Gastrocnemius medialis (tissue), 4 donors: ENCODE measurements around the gene ZXDB. TPM values are rescaled to one million over a fixed set of nuclear protein-coding genes. Genes with fewer than 3 reads are reported as not detected.

ENCODE experiments used
- ATAC-seq, 2 donors: fragments of 150-250 bp; one replicate each; pipeline ENCODE4 v1.9.1; 2016
- DNase-seq, 2 donors: peaks; one replicate each; pipeline ENCODE4 v3.0.0-alpha.2; 2019
- H3K27ac ChIP-seq, 4 donors: fragments of 200-600 bp; sonication (generic); 1 replicate in 1 of 4; 2 replicates in 3 of 4; pipeline ENCODE4 v1.5.1; 2016 to 2018; ENCODE audit warnings: mild to moderate bottlenecking in 2 of 4, moderate library complexity in 1 of 4
- H3K27me3 ChIP-seq, 3 donors: fragments of 200-600 bp; sonication (generic) in 2 of 3; 1 replicate in 1 of 3; 2 replicates in 2 of 3; pipeline versions ENCODE4 v1.5.1 to v1.6.0; 2016 to 2019; ENCODE audit warnings: mild to moderate bottlenecking in 1 of 3, moderate library complexity in 1 of 3
- H3K36me3 ChIP-seq, 2 donors: fragments of 200-600 bp; sonication (generic) in 1 of 2; one replicate each; pipeline ENCODE4 v1.5.1; 2017 to 2018
- H3K4me1 ChIP-seq, 2 donors: fragments of 200-600 bp; sonication (generic) in 1 of 2; one replicate each; pipeline ENCODE4 v1.5.1; 2016 to 2017; ENCODE audit warnings: mild to moderate bottlenecking in 2 of 2
- H3K4me3 ChIP-seq, 4 donors: fragments of 200-600 bp; sonication (generic) in 3 of 4; 1 replicate in 1 of 4; 2 replicates in 3 of 4; pipeline ENCODE4 v1.5.1; 2016 to 2019; ENCODE audit warnings: mild to moderate bottlenecking in 2 of 4
- H3K9me3 ChIP-seq, 3 donors: fragments of 200-600 bp; sonication (generic) in 2 of 3; 1 replicate in 1 of 3; 2 replicates in 2 of 3; pipeline ENCODE4 v1.5.1; 2016 to 2019
- POLR2A ChIP-seq, 2 donors: fragments of 450-650 bp; IDR thresholded peaks; one replicate each; pipeline ENCODE4 v1.6.1; 2017; ENCODE audit warnings: antibody characterized with exemption in 2 of 2, mild to moderate bottlenecking in 2 of 2, moderate library complexity in 2 of 2
- in situ Hi-C, 4 donors: fragments of 200-750 bp; cut with MboI; loops; one replicate each; pipeline versions ENCODE4 v1.15.0 to v1.8.0; 2017; ENCODE audit warnings: low sequenced_read_pairs in 4 of 4
- intact Hi-C: fragments of 100-400 bp; cut with DNase I; formaldehyde crosslinking; loops from one replicate; pipeline ENCODE4 v1.15.1; 2023; ENCODE audit warnings: low total_unique reads
- total RNA-seq, 4 donors: library from RNA; depleted of rRNA; stranded (reverse); fragments of >200 nt; gene quantifications; one replicate each; pipeline versions ENCODE4 v1.1.0 to v1.2.3, GENCODE V29; 2016
- TF ChIP-seq, protein P1 (sequence below), 5 experiments: fragments of 450-650 bp in 3 of 5; fragments of 200-600 bp in 2 of 5; sonication (generic) in 2 of 5; IDR thresholded peaks in 4 of 5; conservative IDR thresholded peaks in 1 of 5; 1 replicate in 4 of 5; 2 replicates in 1 of 5; pipeline ENCODE4 v1.5.1; 2016 to 2019; ENCODE audit warnings: antibody characterized with exemption in 5 of 5, mild to moderate bottlenecking in 3 of 5, moderate library complexity in 3 of 5

Gene ZXDB
- total RNA-seq, 4 donors from 2014 or later = 5.9 to 10.7 (median 7.0) TPM

DNA sequence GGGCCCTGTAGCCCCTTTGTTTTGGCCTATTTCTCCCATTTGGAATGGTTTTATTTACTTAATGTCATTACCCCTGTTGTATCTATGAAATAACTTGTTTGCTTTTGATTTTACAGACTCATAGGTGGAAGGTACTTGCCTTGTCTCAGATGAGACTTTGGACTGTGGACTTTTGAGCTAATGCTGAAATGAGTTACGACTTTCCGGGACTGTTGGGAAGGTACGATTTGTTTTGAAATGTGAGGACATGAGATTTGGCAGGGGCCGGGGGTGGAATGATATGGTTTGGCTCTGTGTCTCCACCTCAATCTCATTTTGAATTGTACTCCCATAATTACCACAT is 48.8 kb downstream of the ZXDB start:
- Histone ChIP-seq H3K4me1 (no peaks in the 10 kb centered on the region), H3K27me3 (no peaks in the 10 kb centered on the region), H3K27ac (no peak overlapping the region), H3K9me3 (no peaks in the 10 kb centered on the region), H3K4me3 (no peak overlapping the region), H3K36me3 (no peaks in the 10 kb centered on the region)
- no peak for ATAC-seq
- DNase-seq = no peak
- intact Hi-C loops = no loop called here
- in situ Hi-C loops = no loop called here
- TF ChIP-seq, protein P1, sequence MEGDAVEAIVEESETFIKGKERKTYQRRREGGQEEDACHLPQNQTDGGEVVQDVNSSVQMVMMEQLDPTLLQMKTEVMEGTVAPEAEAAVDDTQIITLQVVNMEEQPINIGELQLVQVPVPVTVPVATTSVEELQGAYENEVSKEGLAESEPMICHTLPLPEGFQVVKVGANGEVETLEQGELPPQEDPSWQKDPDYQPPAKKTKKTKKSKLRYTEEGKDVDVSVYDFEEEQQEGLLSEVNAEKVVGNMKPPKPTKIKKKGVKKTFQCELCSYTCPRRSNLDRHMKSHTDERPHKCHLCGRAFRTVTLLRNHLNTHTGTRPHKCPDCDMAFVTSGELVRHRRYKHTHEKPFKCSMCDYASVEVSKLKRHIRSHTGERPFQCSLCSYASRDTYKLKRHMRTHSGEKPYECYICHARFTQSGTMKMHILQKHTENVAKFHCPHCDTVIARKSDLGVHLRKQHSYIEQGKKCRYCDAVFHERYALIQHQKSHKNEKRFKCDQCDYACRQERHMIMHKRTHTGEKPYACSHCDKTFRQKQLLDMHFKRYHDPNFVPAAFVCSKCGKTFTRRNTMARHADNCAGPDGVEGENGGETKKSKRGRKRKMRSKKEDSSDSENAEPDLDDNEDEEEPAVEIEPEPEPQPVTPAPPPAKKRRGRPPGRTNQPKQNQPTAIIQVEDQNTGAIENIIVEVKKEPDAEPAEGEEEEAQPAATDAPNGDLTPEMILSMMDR (IDR thresholded peaks at IDR 0.05 in 4 of 5, conservative IDR thresholded peaks at IDR 0.05 in 1 of 5) = no peak
- no peak for TF ChIP-seq POLR2A (IDR thresholded peaks at IDR 0.05)

DNA sequence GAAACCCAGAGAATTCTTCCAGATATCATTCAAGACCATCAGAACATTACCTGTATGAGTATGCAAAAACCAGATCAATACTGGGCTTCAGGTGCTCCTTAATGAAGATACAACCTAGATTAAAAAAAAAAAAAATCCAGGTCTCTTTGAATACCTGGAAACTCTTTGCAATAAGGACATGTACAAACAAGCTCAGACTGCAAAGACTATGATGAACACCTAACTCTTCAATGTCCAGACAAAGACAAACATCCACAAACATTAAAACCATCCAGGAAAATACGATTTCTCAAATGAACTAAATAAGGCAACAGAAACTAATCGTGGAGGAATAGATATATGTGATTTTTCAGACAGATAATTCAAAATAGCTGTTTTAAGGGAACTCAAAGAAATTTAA is 49.5 kb downstream of the ZXDB start:
- in situ Hi-C loops (no loop called here), intact Hi-C loops (no loop called here)
- no peaks in the 10 kb centered on the region for H3K9me3 ChIP-seq
- H3K4me3 ChIP-seq = no peak overlapping the region
- DNase-seq = no peak
- H3K27ac ChIP-seq = no peak overlapping the region
- H3K4me1 ChIP-seq = no peaks in the 10 kb centered on the region
- no peaks in the 10 kb centered on the region for H3K27me3 ChIP-seq
- TF ChIP-seq, protein P1 (IDR thresholded peaks at IDR 0.05 in 4 of 5, conservative IDR thresholded peaks at IDR 0.05 in 1 of 5) = no peak
- no peak for TF ChIP-seq POLR2A (IDR thresholded peaks at IDR 0.05)
- H3K36me3 ChIP-seq = no peaks in the 10 kb centered on the region
- ATAC-seq = no peak

DNA sequence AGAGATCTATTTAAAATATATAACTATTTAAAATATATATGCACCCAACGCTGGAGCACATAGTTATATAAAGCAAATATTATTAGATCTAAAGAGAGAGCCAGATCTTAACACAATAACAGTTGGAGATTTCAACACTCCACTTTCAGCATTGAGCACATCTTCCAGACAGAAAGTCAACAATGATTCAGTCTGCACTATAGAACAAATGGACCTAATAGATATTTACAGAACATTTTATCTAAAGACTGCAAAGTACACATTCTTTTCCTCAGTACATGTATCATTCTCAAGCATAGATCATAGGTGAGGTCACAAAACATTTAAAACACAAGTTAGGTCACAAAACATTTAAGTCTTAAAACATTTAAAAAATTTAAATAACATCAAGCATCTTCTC is 51.9 kb downstream of the ZXDB start:
- Histone ChIP-seq H3K27ac (no peak overlapping the region), H3K4me3 (no peak overlapping the region), H3K27me3 (no peaks in the 10 kb centered on the region), H3K4me1 (no peaks in the 10 kb centered on the region), H3K36me3 (no peaks in the 10 kb centered on the region), H3K9me3 (no peaks in the 10 kb centered on the region)
- in situ Hi-C loops = no loop called here
- intact Hi-C loops = no loop called here
- no peak for DNase-seq
- TF ChIP-seq POLR2A (IDR thresholded peaks at IDR 0.05) = no peak
- TF ChIP-seq, protein P1 (IDR thresholded peaks at IDR 0.05 in 4 of 5, conservative IDR thresholded peaks at IDR 0.05 in 1 of 5) = no peak
- ATAC-seq = no peak

GRCh38 chrX:57647020-57647419 is 55.2 kb downstream of the ZXDB start:
- H3K27ac ChIP-seq = no peak overlapping the region
- no peak for TF ChIP-seq POLR2A (IDR thresholded peaks at IDR 0.05)
- DNase-seq (no peak), ATAC-seq (no peak)
- no peaks in the 10 kb centered on the region for H3K9me3 ChIP-seq
- intact Hi-C loops (no loop called here), in situ Hi-C loops (no loop called here)
- H3K36me3 ChIP-seq = no peaks in the 10 kb centered on the region
- no peaks in the 10 kb centered on the region for H3K4me1 ChIP-seq
- no peak overlapping the region for H3K4me3 ChIP-seq
- H3K27me3 ChIP-seq = no peaks in the 10 kb centered on the region

Other genes with a start within 250 kb of the ZXDB start
- under 1 TPM in 1 of 4 donors, not detected in 3; 0.36 TPM for gene NLRP2B, start 88.2 kb downstream of the ZXDB start, total RNA-seq